ENCODE data around the gene PPM1H.
A peak's percentile ranks its signal among the peaks of the same experiment; 100 is the strongest.

Gene PPM1H

GRCh38 chr12:62603061-62603810 lies 331.7 kb downstream of the PPM1H start:
- peak; percentile 80 to 92 for DNase-seq
- Histone ChIP-seq H3K4me3 (peak overlapping the region; percentile 81 to 87), H3K36me3 (no peaks in the 10 kb centered on the region), H3K27ac (peak overlapping the region; percentile 96 to 99), H3K9me3 (no peaks in the 10 kb centered on the region), H3K4me1 (peaks cover 0 to 24% (median 6%) of the 10 kb centered on the region in 4 donors), H3K27me3 (no peaks in the 10 kb centered on the region)
- peak; percentile 73 to 74 for TF ChIP-seq CTCF (IDR thresholded peaks at IDR 0.05)
- intact Hi-C loops (cut with DNase I; ENCODE audit: low total_unique reads) = loop anchor here (5.0 kb wide), 1 partner anchor 189 kb away; no protein-coding TSS in a partner anchor

- TF ChIP-seq CTCF (IDR thresholded peaks at IDR 0.05) = no peak
- peak overlapping the region; percentile 96 to 99 for H3K27ac ChIP-seq
- peaks cover 0 to 24% (median 6%) of the 10 kb centered on the region in 4 donors for H3K4me1 ChIP-seq
- intact Hi-C loops (cut with DNase I; ENCODE audit: low total_unique reads) = loop anchor here (5.0 kb wide), 1 partner anchor 190 kb away; no protein-coding TSS in a partner anchor
- DNase-seq = peak; percentile 90 to 93
- no peaks in the 10 kb centered on the region for H3K9me3 ChIP-seq
- no peaks in the 10 kb centered on the region for H3K36me3 ChIP-seq
- H3K4me3 ChIP-seq = peak overlapping the region; percentile 81 to 87
- H3K27me3 ChIP-seq = no peaks in the 10 kb centered on the region
Measured at GRCh38 chr12:62602255-62603060, 332.5 kb downstream of the PPM1H start.

GRCh38 chr12:62601765-62602164 lies 333.2 kb downstream of the PPM1H start:
- no peaks in the 10 kb centered on the region for H3K36me3 ChIP-seq
- peak overlapping the region; percentile 96 to 99 for H3K27ac ChIP-seq
- DNase-seq = no peak
- no peak for TF ChIP-seq CTCF (IDR thresholded peaks at IDR 0.05)
- H3K4me1 ChIP-seq = peaks cover 0 to 24% (median 6%) of the 10 kb centered on the region in 4 donors
- H3K4me3 ChIP-seq = peak overlapping the region; percentile 81 to 87
- H3K9me3 ChIP-seq = no peaks in the 10 kb centered on the region
- no peaks in the 10 kb centered on the region for H3K27me3 ChIP-seq
- intact Hi-C loops (cut with DNase I; ENCODE audit: low total_unique reads) = loop anchor here (5.0 kb wide), 1 partner anchor 191 kb away; no protein-coding TSS in a partner anchor

GRCh38 chr12:62599854-62600437 lies 335.0 kb downstream of the PPM1H start:
- no peak overlapping the region for H3K4me3 ChIP-seq
- intact Hi-C loops (cut with DNase I; ENCODE audit: low total_unique reads) = loop anchor here (5.0 kb wide), 1 partner anchor 192 kb away; no protein-coding TSS in a partner anchor
- H3K36me3 ChIP-seq = no peaks in the 10 kb centered on the region
- H3K4me1 ChIP-seq = peaks cover 0 to 11% (median 2%) of the 10 kb centered on the region in 4 donors
- no peaks in the 10 kb centered on the region for H3K9me3 ChIP-seq
- no peak for TF ChIP-seq CTCF (IDR thresholded peaks at IDR 0.05)
- H3K27me3 ChIP-seq = no peaks in the 10 kb centered on the region
- no peak overlapping the region for H3K27ac ChIP-seq
- DNase-seq = no peak

- DNase-seq = no peak
- H3K27me3 ChIP-seq = no peaks in the 10 kb centered on the region
- peaks cover 0 to 8% (median 2%) of the 10 kb centered on the region in 4 donors for H3K4me1 ChIP-seq
- no peak overlapping the region for H3K27ac ChIP-seq
- TF ChIP-seq CTCF (IDR thresholded peaks at IDR 0.05) = no peak
- intact Hi-C loops (cut with DNase I; ENCODE audit: low total_unique reads) = no loop called here
- no peak overlapping the region for H3K4me3 ChIP-seq
- no peaks in the 10 kb centered on the region for H3K9me3 ChIP-seq
- no peaks in the 10 kb centered on the region for H3K36me3 ChIP-seq
Measured at GRCh38 chr12:62598846-62599245, 336.1 kb downstream of the PPM1H start.
